ENCODE measurements around the gene MUC13. TPM values are rescaled to one million over a fixed set of nuclear protein-coding genes. Genes with fewer than 3 reads are reported as not detected.

MUC13 gene
- polyA plus RNA-seq, 2 of the 4 experiments (the other 2 are of a cell fraction): 5.5 to 8.8 TPM

DNA sequence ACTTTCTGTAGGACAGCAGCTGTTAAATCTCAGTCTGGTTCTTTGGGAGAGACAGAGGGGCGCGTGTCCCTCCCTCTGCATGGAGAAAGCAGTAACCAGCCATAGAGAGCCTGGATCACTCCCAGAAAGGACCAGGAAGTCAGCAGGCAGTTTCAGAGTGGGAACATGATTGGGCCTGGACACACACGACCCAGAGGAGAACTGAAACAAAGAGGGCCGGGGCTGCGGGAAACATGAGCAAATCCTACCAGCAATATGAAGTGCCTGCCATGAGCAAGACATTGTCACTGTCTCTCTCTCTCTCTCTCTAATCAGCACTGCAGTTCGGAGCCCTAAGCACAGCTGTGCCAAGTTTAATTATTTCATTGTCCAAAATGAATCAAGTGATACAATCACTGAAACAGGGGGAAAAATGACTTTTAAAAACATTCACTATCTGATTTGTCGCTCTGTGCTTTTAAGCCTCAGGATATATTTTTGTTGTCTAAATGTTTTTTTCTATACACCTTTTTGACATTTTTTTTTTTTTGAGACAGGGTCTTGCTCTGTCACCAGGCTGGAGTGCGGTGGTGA lies 17.6 kb downstream of the MUC13 start:
- no peak for FAIRE-seq
- POLR2A ChIA-PET: no interaction called here
- Histone ChIP-seq H3K4me1 (no peaks in the 10 kb centered on the region), H3K27ac (no peak overlapping the region), H3K4me2 (no peak overlapping the region), H3K9me3 (no peaks in the 10 kb centered on the region), H3K4me3 (no peak overlapping the region)
- DNase-seq (ENCODE audit: low read depth in 1 of 2, low spot score in 1 of 2): no peak
- 84% methylated on average over 8 of the region's 8 CpGs for WGBS (ENCODE audit: missing lambda C conversion rate)
- TF ChIP-seq, protein P1, sequence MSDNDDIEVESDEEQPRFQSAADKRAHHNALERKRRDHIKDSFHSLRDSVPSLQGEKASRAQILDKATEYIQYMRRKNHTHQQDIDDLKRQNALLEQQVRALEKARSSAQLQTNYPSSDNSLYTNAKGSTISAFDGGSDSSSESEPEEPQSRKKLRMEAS (IDR thresholded peaks at IDR 0.05): no peak
- TF ChIP-seq CBX2 (IDR thresholded peaks at IDR 0.05; ENCODE audit: borderline replicate concordance, low read depth) (no peak), RNF2 (IDR thresholded peaks at IDR 0.05; ENCODE audit: borderline replicate concordance, low read depth) (no peak)
- CTCF ChIA-PET: interaction anchor here (0.8 to 3.1 kb wide), 6 partner anchors 10 to 156 kb away, joined by 3 to 24 read pairs (median 10); no protein-coding TSS in a partner anchor
- no peak for ATAC-seq

DNA sequence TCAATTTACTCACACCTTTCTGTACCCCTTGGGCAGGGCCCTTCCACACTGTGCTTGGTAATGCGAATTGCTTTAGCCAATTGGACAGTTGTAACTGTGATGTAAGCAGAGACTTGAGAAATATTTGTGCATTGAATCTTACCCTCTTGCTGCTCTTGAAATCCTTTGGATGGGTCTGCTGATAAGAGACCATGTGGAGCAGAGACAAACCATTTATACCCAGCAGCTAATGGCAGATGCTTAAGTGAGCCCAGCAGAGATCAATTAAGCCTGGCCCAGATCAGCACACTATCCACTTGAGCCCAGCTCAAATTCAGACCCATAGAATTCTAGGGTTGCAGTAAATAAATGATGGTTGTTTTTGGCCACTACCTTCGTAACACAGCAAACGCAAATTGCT lies 19.3 kb downstream of the MUC13 start:
- 93% methylated on average over 3 of the region's 3 CpGs for WGBS (ENCODE audit: missing lambda C conversion rate)
- POLR2A ChIA-PET: no interaction called here
- Histone ChIP-seq H3K4me1 (no peaks in the 10 kb centered on the region), H3K9me3 (no peaks in the 10 kb centered on the region), H3K27ac (no peak overlapping the region), H3K4me2 (no peak overlapping the region), H3K4me3 (no peak overlapping the region)
- TF ChIP-seq FOSB (CRISPR knock-in tag; IDR thresholded peaks at IDR 0.05) (no peak), KDM5A (IDR thresholded peaks at IDR 0.05) (no peak), CBX2 (IDR thresholded peaks at IDR 0.05; ENCODE audit: borderline replicate concordance, low read depth) (no peak), RNF2 (IDR thresholded peaks at IDR 0.05; ENCODE audit: borderline replicate concordance, low read depth) (no peak), SREBF2 (IDR thresholded peaks at IDR 0.05) (no peak), RAD21 (conservative IDR thresholded peaks at IDR 0.05 in 1 of 2, IDR thresholded peaks at IDR 0.05 in 1 of 2) (no peak)
- TF ChIP-seq, protein P2, sequence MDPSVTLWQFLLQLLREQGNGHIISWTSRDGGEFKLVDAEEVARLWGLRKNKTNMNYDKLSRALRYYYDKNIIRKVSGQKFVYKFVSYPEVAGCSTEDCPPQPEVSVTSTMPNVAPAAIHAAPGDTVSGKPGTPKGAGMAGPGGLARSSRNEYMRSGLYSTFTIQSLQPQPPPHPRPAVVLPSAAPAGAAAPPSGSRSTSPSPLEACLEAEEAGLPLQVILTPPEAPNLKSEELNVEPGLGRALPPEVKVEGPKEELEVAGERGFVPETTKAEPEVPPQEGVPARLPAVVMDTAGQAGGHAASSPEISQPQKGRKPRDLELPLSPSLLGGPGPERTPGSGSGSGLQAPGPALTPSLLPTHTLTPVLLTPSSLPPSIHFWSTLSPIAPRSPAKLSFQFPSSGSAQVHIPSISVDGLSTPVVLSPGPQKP (IDR thresholded peaks at IDR 0.05; ENCODE audit: low read depth, low read length): no peak
- TF ChIP-seq, protein P3, sequence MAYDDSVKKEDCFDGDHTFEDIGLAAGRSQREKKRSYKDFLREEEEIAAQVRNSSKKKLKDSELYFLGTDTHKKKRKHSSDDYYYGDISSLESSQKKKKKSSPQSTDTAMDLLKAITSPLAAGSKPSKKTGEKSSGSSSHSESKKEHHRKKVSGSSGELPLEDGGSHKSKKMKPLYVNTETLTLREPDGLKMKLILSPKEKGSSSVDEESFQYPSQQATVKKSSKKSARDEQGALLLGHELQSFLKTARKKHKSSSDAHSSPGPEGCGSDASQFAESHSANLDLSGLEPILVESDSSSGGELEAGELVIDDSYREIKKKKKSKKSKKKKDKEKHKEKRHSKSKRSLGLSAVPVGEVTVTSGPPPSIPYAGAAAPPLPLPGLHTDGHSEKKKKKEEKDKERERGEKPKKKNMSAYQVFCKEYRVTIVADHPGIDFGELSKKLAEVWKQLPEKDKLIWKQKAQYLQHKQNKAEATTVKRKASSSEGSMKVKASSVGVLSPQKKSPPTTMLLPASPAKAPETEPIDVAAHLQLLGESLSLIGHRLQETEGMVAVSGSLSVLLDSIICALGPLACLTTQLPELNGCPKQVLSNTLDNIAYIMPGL (CRISPR knock-in tag; IDR thresholded peaks at IDR 0.05; ENCODE audit: borderline replicate concordance): no peak
- DNase-seq (ENCODE audit: low read depth in 1 of 2, low spot score in 1 of 2): no peak
- no peak for FAIRE-seq
- ATAC-seq: no peak
- CTCF ChIA-PET: interaction anchor here (0.8 to 6.5 kb wide), 4 partner anchors 10 to 154 kb away, joined by 3 to 46 read pairs (median 4); no protein-coding TSS in a partner anchor

DNA sequence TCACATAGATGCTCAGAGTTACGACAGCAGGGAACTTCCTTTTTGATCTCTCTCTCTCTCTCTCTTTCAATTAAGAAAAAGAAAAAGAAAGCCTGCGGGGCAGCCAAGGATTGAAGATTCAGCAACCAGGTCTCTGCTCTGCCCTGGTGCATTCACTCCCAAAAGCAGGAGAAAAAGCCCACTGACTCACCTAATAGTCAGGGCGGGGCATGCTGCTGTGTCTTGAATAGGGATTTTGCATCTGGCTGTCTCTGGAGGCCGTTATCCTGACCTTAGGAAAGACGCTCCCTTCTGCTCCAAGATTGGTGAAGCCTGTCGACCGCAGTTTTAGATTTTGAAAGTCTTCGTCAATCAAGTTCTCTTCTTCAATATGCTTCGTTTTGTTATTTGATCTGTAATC lies 26.6 kb downstream of the MUC13 start:
- ATAC-seq (no peak), DNase-seq (ENCODE audit: low read depth in 1 of 2, low spot score in 1 of 2) (no peak), FAIRE-seq (no peak)
- no peak for TF ChIP-seq EP300 (IDR thresholded peaks at IDR 0.05)
- TF ChIP-seq RNF2 (IDR thresholded peaks at IDR 0.05; ENCODE audit: borderline replicate concordance, low read depth): no peak
- TF ChIP-seq JUN (IDR thresholded peaks at IDR 0.05): no peak
- TF ChIP-seq SREBF2 (IDR thresholded peaks at IDR 0.05): no peak
- no peak for TF ChIP-seq FOSL2 (IDR thresholded peaks at IDR 0.05)
- TF ChIP-seq FOSL2 (CRISPR knock-in tag; IDR thresholded peaks at IDR 0.05): no peak
- TF ChIP-seq CEBPB (IDR thresholded peaks at IDR 0.05): no peak
- TF ChIP-seq, protein P4, sequence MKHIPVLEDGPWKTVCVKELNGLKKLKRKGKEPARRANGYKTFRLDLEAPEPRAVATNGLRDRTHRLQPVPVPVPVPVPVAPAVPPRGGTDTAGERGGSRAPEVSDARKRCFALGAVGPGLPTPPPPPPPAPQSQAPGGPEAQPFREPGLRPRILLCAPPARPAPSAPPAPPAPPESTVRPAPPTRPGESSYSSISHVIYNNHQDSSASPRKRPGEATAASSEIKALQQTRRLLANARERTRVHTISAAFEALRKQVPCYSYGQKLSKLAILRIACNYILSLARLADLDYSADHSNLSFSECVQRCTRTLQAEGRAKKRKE (CRISPR knock-in tag; IDR thresholded peaks at IDR 0.05; ENCODE audit: low read depth): no peak
- no peak overlapping the region for H3K4me3 ChIP-seq
- no peak overlapping the region for H3K27ac ChIP-seq
- 87% methylated on average over 9 of the region's 9 CpGs for WGBS (ENCODE audit: missing lambda C conversion rate)
- ChIA-PET POLR2A (no interaction called here), CTCF (interaction anchor here (1.7 to 8.2 kb wide), 3 partner anchors 126 to 678 kb away, joined by 4 to 352 read pairs (median 205); no protein-coding TSS in a partner anchor)
- no peaks in the 10 kb centered on the region for H3K4me1 ChIP-seq
- no peaks in the 10 kb centered on the region for H3K9me3 ChIP-seq
- no peak overlapping the region for H3K4me2 ChIP-seq
